SK-N-SH (cell line): ENCODE data around the gene NIPA2. TPM values are rescaled to one million over a fixed set of nuclear protein-coding genes. Genes with fewer than 3 reads are reported as not detected.

Experiments used
- CTCF ChIA-PET: fragments of 300-600, 350-600 bp; formaldehyde crosslinking; extraction: SDS; loops from one replicate; lab custom pipeline; 2021; lab: Yijun Ruan, JAX
- POLR2A ChIA-PET: fragments of 350-600 bp; sonication (Branson Sonifier 250); formaldehyde crosslinking; extraction: SDS; loops from one replicate; lab custom pipeline; 2020; ENCODE audit warnings: antibody characterized with exemption, inconsistent platforms; lab: Yijun Ruan, JAX
- DNase-seq: peaks from one replicate; pipeline ENCODE4 v3.0.0; 2012
- H2AFZ ChIP-seq: fragments of 200-600 bp; sonication (generic); 2 replicates; pipeline ENCODE4 v1.8.1; 2016; ENCODE audit warnings: antibody characterized with exemption, mild to moderate bottlenecking, low read depth
- H3F3A ChIP-seq: fragments of 200-600 bp; sonication (generic); replicated peaks from 2 replicates; pipeline ENCODE3; 2016; ENCODE audit warnings: antibody characterized with exemption, mild to moderate bottlenecking; ENCODE audit not compliant: insufficient read depth
- H3K27ac ChIP-seq, 2 experiments: fragments of 200-500 bp in 1 of 2; fragments of 200-600 bp in 1 of 2; sonication (Bioruptor generic) in 1 of 2; sonication (generic), shearing (Covaris generic) in 1 of 2; 2 replicates each; pipeline versions ENCODE4 v1.5.1 to v1.6.1; 2014 to 2016; ENCODE audit warnings: low read depth in 2 of 2, inconsistent platforms in 1 of 2, low read length in 1 of 2, mild to moderate bottlenecking in 1 of 2, mixed read lengths in 1 of 2
- H3K27me3 ChIP-seq: fragments of 200-600 bp; sonication (generic), shearing (Covaris generic); 2 replicates; pipeline ENCODE4 v1.6.1; 2016; ENCODE audit warnings: mixed run types; ENCODE audit not compliant: insufficient read depth
- H3K36me3 ChIP-seq, 2 experiments: fragments of 200-500 bp in 1 of 2; fragments of 200-600 bp in 1 of 2; sonication (Bioruptor generic) in 1 of 2; sonication (generic) in 1 of 2; replicated peaks in 1 of 2; 2 replicates each; pipeline versions ENCODE3 to v1.5.1; 2014 to 2016; ENCODE audit warnings: low read length in 1 of 2, mild to moderate bottlenecking in 1 of 2; ENCODE audit not compliant: insufficient read depth in 2 of 2, control insufficient read depth in 1 of 2
- H3K4me1 ChIP-seq, 2 experiments: fragments of 200-500 bp in 1 of 2; fragments of 200-600 bp in 1 of 2; sonication (Bioruptor generic) in 1 of 2; sonication (generic), shearing (Covaris generic) in 1 of 2; 2 replicates each; pipeline versions ENCODE4 v1.5.1 to v1.6.1; 2014 to 2016; ENCODE audit warnings: low read depth in 1 of 2, low read length in 1 of 2, mixed run types in 1 of 2; ENCODE audit not compliant: insufficient read depth in 2 of 2, control insufficient read depth in 1 of 2
- H3K4me2 ChIP-seq: fragments of 200-600 bp; sonication (generic), shearing (Covaris generic); 2 replicates; pipeline ENCODE4 v1.6.1; 2017; ENCODE audit warnings: mixed run types
- H3K4me3 ChIP-seq, 2 experiments: fragments of 200-500 bp in 1 of 2; fragments of 200-600 bp in 1 of 2; sonication (Bioruptor generic) in 1 of 2; sonication (generic), shearing (Covaris generic) in 1 of 2; 2 replicates each; pipeline versions ENCODE4 v1.5.1 to v1.8.1; 2014 to 2016; ENCODE audit warnings: low read depth in 2 of 2, inconsistent platforms in 1 of 2, low read length in 1 of 2, mild to moderate bottlenecking in 1 of 2, mixed read lengths in 1 of 2, moderate library complexity in 1 of 2
- H3K79me2 ChIP-seq: fragments of 200-600 bp; sonication (generic); 2 replicates; pipeline ENCODE4 v1.8.1; 2017; ENCODE audit warnings: mild to moderate bottlenecking; ENCODE audit not compliant: insufficient read depth
- H3K9ac ChIP-seq: fragments of 200-600 bp; sonication (generic); 2 replicates; pipeline ENCODE4 v1.6.1; 2017; ENCODE audit warnings: mixed run types
- H3K9me2 ChIP-seq: fragments of 200-600 bp; sonication (generic); 2 replicates; pipeline ENCODE4 v1.6.1; 2017; ENCODE audit warnings: mixed run types
- H3K9me3 ChIP-seq: fragments of 200-600 bp; sonication (generic); 2 replicates; pipeline ENCODE4 v1.6.1; 2017; ENCODE audit warnings: mixed run types, mild to moderate bottlenecking, moderate library complexity
- H4K20me1 ChIP-seq: fragments of 200-600 bp; sonication (generic); 2 replicates; pipeline ENCODE4 v1.6.1; 2017; ENCODE audit warnings: mild to moderate bottlenecking, mixed run types; ENCODE audit not compliant: insufficient read depth
- EZH2phosphoT487 ChIP-seq: fragments of 200-600 bp; sonication (generic); IDR thresholded peaks from 2 replicates; pipeline ENCODE4 v1.6.1; 2017; ENCODE audit warnings: low read depth, mixed run types, mild to moderate bottlenecking, antibody characterized with exemption, moderate library complexity, borderline replicate concordance
- GABPA ChIP-seq: IDR thresholded peaks from 2 replicates; pipeline ENCODE4 v1.4.0; 2012; ENCODE audit warnings: low read depth, mild to moderate bottlenecking
- GATA2 ChIP-seq: sonication (generic); formaldehyde crosslinking; IDR thresholded peaks from 2 replicates; pipeline ENCODE4 v1.5.0; 2020; ENCODE audit warnings: mild to moderate bottlenecking, missing genetic modification reagents
- MEF2A ChIP-seq: IDR thresholded peaks from 2 replicates; pipeline ENCODE4 v1.4.0; 2012; ENCODE audit warnings: low read depth, borderline replicate concordance
- MXI1 ChIP-seq: IDR thresholded peaks from 2 replicates; pipeline ENCODE4 v1.6.1; 2012; ENCODE audit warnings: mild to moderate bottlenecking, low read depth, low read length, improper control_type of control experiment
- NRF1 ChIP-seq: IDR thresholded peaks from 2 replicates; pipeline ENCODE4 v1.6.1; 2012; ENCODE audit warnings: low read depth, mild to moderate bottlenecking, low read length
- RFX5 ChIP-seq: IDR thresholded peaks from 2 replicates; pipeline ENCODE4 v1.6.1; 2012; ENCODE audit warnings: mild to moderate bottlenecking, improper control_type of control experiment, low read length
- YY1 ChIP-seq: IDR thresholded peaks from 2 replicates; pipeline ENCODE4 v1.4.0; 2012; ENCODE audit warnings: low read depth, mild to moderate bottlenecking
- ZBTB33 ChIP-seq: IDR thresholded peaks from 2 replicates; pipeline ENCODE4 v1.4.0; 2012; ENCODE audit warnings: low read depth, borderline replicate concordance
- WGBS: methylation state at CpG from one replicate; pipeline ENCODE4 v1.1.6; 2017; ENCODE audit warnings: low lambda C conversion rate; 5-methylcytosine and 5-hydroxymethylcytosine counted together
- polyA plus RNA-seq, 3 experiments: library from polyadenylated mRNA; depleted of rRNA; stranded (reverse); fragments of >200 nt; gene quantifications; 2 replicates each; pipeline ENCODE4 v1.2.3, GENCODE V29; 2012
- TF ChIP-seq, protein P1 (sequence below): IDR thresholded peaks from 2 replicates; pipeline ENCODE4 v1.6.1; 2012; ENCODE audit warnings: mild to moderate bottlenecking, low read depth, low read length, moderate library complexity

The NIPA2 gene
- polyA plus RNA-seq, 1 of the 3 experiments (the other 2 are of a cell fraction): 32.0 TPM

GRCh38 chr15:22915866-22916515 lies 77.5 kb downstream of the NIPA2 start:
- ChIA-PET POLR2A (no interaction called here), CTCF (no interaction called here)
- 95% methylated on average over 24 of the region's 25 CpGs for WGBS
- Histone ChIP-seq H2AFZ (no peak overlapping the region), H3K9me3 (no peaks in the 10 kb centered on the region), H3K27me3 (no peaks in the 10 kb centered on the region), H4K20me1 (no peaks in the 10 kb centered on the region), H3K36me3 (peaks cover 10 to 57% of the 10 kb centered on the region in 2 experiments), H3K4me3 (no peak overlapping the region), H3F3A (no peaks in the 10 kb centered on the region), H3K27ac (no peak overlapping the region), H3K4me2 (no peak overlapping the region)
- no peak for DNase-seq
- TF ChIP-seq EZH2phosphoT487: no peak
- TF ChIP-seq MXI1: no peak
- TF ChIP-seq GATA2 (CRISPR knock-in tag): no peak
- TF ChIP-seq, protein P1, sequence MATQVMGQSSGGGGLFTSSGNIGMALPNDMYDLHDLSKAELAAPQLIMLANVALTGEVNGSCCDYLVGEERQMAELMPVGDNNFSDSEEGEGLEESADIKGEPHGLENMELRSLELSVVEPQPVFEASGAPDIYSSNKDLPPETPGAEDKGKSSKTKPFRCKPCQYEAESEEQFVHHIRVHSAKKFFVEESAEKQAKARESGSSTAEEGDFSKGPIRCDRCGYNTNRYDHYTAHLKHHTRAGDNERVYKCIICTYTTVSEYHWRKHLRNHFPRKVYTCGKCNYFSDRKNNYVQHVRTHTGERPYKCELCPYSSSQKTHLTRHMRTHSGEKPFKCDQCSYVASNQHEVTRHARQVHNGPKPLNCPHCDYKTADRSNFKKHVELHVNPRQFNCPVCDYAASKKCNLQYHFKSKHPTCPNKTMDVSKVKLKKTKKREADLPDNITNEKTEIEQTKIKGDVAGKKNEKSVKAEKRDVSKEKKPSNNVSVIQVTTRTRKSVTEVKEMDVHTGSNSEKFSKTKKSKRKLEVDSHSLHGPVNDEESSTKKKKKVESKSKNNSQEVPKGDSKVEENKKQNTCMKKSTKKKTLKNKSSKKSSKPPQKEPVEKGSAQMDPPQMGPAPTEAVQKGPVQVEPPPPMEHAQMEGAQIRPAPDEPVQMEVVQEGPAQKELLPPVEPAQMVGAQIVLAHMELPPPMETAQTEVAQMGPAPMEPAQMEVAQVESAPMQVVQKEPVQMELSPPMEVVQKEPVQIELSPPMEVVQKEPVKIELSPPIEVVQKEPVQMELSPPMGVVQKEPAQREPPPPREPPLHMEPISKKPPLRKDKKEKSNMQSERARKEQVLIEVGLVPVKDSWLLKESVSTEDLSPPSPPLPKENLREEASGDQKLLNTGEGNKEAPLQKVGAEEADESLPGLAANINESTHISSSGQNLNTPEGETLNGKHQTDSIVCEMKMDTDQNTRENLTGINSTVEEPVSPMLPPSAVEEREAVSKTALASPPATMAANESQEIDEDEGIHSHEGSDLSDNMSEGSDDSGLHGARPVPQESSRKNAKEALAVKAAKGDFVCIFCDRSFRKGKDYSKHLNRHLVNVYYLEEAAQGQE: no peak
- no peak for TF ChIP-seq NRF1
- TF ChIP-seq MEF2A: no peak
- no peak for TF ChIP-seq YY1
- no peak for TF ChIP-seq GABPA
- no peak for TF ChIP-seq ZBTB33
- no peak for TF ChIP-seq RFX5
- TF ChIP-seq, all 33 proteins: peak for 0
- Histone ChIP-seq H3K79me2 (no peaks in the 10 kb centered on the region), H3K4me1 (no peaks in the 10 kb centered on the region), H3K9ac (no peak overlapping the region), H3K9me2 (no peaks in the 10 kb centered on the region)
